Mammary epithelial cell (primary cell): ENCODE results near the gene ADSS2.

ENCODE experiments used
- EZH2 ChIP-seq: IDR thresholded peaks from 2 replicates; pipeline ENCODE4 v1.6.1; 2012; ENCODE audit warnings: low read length, inconsistent platforms, borderline replicate concordance
- TF ChIP-seq, protein P1 (sequence below), 2 donors: IDR thresholded peaks in 1 of 2; conservative IDR thresholded peaks in 1 of 2; 2 replicates each; pipeline ENCODE4 v1.5.1; 2011 to 2012; ENCODE audit warnings: inconsistent platforms in 2 of 2, low read length in 2 of 2, mild to moderate bottlenecking in 2 of 2, control low read depth in 1 of 2, low read depth in 1 of 2; ENCODE audit not compliant: insufficient read depth in 1 of 2; ENCODE audit errors: extremely low read depth in 1 of 2

- TF ChIP-seq EZH2: no peak
- TF ChIP-seq, protein P1, sequence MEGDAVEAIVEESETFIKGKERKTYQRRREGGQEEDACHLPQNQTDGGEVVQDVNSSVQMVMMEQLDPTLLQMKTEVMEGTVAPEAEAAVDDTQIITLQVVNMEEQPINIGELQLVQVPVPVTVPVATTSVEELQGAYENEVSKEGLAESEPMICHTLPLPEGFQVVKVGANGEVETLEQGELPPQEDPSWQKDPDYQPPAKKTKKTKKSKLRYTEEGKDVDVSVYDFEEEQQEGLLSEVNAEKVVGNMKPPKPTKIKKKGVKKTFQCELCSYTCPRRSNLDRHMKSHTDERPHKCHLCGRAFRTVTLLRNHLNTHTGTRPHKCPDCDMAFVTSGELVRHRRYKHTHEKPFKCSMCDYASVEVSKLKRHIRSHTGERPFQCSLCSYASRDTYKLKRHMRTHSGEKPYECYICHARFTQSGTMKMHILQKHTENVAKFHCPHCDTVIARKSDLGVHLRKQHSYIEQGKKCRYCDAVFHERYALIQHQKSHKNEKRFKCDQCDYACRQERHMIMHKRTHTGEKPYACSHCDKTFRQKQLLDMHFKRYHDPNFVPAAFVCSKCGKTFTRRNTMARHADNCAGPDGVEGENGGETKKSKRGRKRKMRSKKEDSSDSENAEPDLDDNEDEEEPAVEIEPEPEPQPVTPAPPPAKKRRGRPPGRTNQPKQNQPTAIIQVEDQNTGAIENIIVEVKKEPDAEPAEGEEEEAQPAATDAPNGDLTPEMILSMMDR (conservative IDR thresholded peaks at IDR 0.05 in 1 of 2, IDR thresholded peaks at IDR 0.05 in 1 of 2; ENCODE audit: extremely low read depth in 1 of 2, insufficient read depth in 1 of 2, low read depth in 1 of 2, low read length in 2 of 2): no peak
Observed at GRCh38 chr1:244369256-244370057, 82.3 kb downstream of the ADSS2 start.
